ENCODE data around the gene TAS2R39.
A peak's percentile ranks its signal among the peaks of the same experiment; 100 is the strongest.
"Not testable (repeated sequence)": the region's sequence is repeated elsewhere in the genome, so short reads cannot be mapped to it uniquely, and the experiment has no call there.

The TAS2R39 gene

DNA sequence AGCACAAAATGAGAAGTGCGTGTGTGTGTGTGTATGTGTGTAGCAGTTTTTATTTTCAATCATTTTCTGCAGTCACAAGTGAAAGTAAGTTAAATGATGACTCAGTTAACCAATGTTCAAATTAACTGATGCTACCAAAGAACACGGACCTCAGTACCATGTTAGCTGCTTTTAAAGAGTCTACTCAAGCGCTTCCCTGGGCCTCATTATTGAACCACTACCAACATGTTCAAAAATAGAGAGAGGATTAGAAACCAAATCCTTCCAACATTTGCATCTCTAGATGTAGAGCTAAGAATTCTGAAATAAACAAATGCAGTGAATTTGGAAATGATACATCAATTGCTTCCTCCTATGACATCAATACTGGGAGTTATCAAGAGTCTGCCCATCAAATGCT lies at the start of gene TAS2R39:
Gene TAS2R39, plus strand, starts transcription at position 396 of the 400 bp plus-strand sequence. Its CDS starts 0 bp downstream, at position 396.
- DNase-seq, result no peak

DNA sequence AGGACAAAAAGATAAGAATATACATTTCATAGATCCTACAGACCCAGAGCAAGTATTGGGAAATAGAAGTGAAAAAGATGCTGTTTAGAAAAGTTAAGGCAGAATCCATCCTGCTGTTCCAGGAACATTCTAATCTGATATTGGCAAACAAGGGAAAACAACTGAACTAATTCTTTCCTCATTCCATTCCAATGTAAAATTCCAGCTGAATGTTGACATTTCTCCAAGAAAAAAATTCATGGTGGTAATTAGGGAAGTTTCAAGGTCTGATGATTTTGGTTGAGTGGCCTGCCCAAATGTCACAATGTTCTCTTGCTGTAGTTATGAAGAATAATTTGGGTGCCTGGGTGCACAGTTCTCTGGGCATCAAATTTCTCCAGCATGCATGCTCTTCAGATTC lies 36.1 kb upstream of the TAS2R39 start:
- no peak for DNase-seq

DNA sequence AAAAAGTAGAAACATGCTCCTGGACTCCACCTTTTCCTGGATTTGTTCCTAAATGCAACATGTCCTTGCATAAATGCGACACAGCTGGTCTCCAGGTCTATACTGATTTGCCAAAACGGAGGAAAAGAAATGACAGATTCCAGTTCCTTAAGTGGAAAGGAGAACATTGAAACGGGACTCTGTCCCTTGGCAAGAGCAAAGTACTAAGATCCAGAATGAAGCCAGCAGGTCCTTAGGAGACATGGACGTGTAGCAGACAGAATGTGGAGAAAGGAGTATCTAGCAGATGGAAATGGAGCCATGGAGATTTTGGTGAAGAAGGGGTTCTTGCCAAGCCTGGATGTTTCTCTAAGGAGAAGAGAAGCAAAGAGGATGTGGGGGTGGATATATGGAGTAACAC lies 35.2 kb upstream of the TAS2R39 start:
- DNase-seq, result no peak

DNA sequence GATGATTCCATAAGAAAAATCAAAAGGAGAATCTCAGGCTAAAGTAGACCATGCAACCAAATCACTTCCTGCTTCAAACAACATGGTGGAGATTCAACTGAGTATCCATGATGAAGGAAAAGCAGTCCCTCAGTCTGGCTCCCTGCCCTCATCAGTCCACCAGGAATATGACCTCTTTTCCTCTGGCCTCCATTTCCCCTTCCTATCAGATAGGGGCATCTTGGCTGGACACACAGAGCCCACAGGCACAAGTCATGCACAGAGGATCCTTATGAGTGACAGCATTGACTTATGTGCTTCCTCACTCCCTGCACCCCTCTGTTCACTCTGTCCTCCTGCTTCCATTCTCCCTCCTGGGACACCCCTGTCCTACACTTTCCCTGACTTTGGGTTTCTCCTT lies 34.6 kb upstream of the TAS2R39 start:
- DNase-seq, result no peak

DNA sequence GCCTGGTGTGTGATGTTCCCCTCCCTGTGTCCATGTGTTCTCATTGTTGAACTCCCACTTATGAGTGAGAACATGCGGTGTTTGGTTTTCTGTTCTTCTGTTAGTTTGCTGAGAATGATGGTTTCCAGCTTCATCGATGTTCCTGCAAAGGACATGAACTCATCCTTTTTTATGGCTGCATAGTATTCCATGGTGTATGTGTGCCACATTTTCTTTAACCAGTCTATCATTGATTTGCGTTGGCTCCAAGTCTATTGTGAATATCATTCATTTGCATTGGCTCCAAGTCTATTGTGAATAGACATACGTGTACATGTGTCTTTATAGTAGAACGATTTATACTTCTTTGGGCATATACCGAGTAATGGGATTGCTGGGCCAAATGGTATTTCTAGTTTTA lies 32.5 kb upstream of the TAS2R39 start:
- DNase-seq, result not testable (repeated sequence)

DNA sequence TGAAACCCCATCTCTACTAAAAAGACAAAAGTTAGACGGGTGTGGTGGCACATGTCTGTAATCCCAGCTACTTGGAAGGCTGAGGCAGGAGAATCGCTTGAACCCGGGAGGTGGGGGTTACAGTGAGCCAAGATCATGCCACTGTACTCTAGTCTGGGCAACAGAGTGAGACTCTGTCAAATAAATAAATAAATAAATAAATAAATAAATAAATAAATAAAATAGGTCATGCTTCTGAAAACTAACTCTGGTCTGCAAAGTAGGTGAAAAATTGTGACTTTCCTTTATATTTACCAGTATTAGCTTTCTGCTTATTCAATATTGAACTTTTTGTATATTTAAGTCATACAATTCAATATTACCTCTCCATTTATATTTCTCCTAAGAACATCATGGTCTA lies 24.6 kb upstream of the TAS2R39 start:
- DNase-seq, result not testable (repeated sequence)

DNA sequence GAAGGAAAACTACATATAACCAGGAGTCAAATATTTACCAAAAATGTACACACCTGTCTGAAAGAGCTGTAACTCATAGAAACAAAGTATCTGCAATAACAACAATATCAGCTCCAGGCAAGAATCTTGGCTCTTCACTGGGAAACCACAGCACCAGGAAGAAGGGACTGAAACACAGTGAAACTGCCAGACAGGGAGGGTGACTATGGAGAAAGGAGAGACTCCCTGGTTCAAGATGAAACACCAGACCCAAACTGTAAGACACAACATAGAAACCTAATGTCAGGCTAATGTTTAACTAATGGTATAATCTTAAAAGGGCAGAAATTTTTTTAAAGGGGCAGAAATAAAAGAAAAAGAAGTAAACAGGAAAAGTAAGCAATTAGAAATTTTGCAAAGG lies 11.5 kb upstream of the TAS2R39 start:
- no peak for DNase-seq

DNA sequence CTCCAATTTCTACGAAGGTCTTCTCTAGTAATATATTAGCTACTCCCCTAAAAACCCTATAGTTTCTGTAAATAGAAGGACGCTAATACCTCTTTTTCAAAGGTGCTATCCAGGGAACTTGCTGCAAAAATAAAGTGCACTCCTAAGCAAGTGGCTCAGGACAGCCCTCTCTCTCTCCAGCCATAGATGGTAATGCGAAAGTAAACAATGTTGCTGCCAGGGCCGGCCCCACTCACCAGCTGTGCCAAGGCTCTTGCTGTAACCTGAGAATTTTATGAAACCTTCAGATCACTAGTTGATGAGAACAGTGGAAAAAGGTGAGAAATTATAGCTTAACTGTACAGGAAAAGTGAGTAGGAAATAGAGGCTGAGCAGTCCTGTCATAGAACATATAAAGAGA lies 10.9 kb upstream of the TAS2R39 start:
- no peak for DNase-seq

DNA sequence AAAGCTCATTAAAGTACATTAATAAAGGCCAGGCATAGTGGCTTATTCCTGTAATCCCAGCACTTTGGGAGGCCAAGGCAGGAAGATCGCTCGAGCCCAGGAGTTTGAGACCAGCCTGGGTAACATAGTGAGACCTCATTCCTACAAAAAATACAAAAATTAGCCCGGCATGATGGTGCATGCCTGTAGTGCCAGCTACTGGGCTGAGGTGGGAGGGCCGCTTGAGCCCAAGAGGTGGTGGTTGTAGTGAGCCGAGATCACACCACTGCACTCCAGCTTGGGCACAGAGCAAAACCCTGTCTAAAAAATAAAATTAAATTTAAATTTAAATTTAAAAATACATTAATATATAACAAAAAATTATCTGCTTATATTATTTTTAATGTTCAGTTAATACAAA lies 7.1 kb upstream of the TAS2R39 start:
- DNase-seq, result no peak

DNA sequence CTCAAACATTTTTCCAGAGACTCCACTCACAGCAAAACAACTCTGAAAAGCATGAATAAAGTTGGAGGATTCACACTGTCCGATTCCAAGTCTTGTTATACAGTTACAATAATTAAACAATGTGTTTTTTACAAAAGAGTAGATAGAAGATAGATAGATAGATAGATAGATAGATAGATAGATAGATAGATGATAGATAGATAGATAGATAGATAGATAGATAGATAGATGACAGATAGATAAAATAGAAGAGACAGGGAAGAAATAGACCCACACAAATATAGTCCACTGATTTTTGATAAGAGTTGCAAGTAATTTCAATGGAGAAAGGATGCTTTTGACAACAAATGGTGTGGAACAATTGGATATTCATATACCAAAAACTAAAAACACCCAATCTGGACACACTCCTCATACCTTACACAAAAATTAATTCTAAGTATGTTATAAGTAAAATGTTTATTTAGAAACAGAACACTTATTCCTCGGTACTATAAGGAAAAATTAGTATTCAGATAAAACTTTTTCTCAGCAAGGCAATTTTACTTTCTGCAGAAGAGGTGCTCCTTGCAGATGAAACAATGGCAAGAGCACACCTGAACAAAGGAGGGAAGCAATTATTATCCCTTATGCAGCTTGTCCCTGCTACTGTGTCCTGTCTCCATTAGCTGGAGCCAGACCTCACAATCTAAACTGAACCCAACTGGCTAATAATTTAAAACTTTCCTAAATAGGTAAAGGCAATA lies 5.7 kb upstream of the TAS2R39 start:
- no peak for DNase-seq

DNA sequence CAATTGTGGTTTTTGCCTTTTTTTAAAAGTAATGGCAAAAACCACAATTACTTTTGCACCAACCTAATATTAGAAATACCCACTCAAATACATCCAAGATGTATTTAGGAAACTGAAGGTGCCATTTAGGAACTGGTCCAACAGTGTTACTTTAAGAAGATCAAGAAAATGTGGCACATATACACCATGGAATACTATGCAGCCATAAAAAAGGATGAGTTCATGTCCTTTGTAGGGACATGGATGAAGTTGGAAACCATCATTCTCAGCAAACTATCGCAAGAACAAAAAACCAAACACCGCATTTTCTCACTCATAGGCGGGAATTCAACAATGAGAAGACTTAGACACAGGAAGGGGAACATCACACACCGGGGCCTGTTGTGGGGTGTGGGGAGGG lies 2.4 kb upstream of the TAS2R39 start:
- DNase-seq, result not testable (repeated sequence)

DNA sequence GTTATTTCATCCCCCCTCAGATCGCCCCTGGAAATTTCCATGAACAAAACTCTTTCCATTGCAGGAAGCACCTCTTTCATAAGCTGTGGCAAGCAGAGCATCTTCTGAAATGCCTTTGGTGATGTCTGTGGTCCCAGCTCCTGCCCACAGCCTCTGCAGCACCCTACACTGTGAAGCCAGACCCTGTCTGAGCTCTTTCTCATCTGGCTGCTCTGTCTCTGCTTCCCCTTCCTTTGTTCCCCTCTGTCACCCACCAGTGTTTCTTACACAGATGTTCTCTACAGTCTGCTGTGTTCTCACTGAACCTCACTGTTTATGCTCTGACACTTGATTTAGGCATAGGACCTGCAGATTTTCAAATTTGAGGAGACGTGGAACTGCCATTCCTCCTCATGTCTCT lies 1.9 kb upstream of the TAS2R39 start:
- no peak for DNase-seq

DNA sequence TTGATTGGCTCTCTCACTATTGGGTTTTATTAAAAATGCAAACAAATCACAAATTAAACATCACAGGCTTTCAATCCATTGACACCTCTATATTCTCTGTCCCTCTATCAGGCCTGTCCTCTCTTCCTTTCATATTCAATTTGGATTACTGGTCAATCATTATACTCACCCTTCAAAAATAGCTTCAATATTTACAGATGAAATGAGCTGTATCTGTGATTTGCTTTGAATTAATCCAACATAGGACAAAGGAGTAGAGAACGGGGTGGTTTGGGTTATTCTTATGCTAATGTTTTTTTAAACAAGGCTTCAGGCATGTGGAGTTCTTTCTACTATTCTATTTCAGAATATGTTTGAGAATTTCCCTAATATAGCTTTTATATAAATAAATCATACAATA lies 2.3 kb downstream of the TAS2R39 start:
- no peak for DNase-seq

DNA sequence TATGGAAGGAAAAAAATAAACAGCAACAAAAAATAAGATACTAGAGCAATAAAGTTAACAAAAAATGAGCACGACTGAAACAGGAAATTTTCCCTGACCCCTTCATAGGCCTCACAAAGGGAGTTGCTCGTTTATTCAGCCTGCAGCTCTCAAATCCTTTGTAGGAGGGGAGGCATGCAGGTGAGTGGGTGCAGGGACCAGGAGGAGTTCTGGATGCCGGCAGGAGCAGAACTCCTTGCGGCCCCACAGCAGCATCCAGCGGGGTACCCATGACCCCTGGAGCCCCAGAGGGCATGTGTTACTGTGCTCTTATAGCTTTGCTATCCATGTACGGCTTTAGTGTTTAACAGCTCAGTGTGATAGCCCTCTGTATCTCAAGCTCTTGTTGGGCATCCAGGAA lies 5.8 kb downstream of the TAS2R39 start:
- DNase-seq, result no peak

DNA sequence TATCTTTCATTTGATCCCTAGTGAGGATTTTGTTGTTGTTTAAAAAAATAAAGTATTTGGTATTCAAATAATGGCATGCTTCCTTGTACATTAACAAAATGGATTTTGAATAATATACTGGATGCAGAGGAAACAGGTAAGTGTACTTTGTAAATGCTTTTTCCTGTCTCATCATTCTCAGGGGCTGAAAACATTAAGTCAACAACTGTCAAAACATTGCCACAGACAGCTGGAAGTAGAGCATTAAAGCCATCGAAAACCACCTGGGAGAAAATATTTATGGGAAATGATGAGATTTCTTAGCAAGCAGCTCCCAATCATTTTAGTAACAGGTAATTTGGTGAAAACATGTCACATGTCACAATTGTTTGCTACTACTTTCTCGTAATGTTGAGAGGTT lies 10.7 kb downstream of the TAS2R39 start:
- no peak for DNase-seq

DNA sequence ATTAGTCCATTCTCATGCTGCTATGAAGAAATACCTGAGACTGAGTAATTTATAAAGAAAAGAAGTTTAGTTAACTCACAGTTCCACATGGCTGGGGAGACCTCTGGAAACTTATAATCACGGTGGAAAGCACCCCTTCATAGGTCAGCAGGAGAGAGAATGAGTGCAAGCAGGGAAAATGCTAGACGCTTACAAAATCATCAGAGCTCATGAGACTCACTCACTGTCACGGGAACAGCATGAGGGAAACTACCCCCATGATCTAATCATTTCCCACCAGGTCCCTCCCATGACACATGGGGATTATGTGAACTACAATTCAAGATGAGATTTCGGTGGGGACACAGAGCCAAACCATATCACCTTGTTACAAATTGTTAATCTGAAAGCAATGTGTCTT lies 15.8 kb downstream of the TAS2R39 start:
- no peak for DNase-seq

DNA sequence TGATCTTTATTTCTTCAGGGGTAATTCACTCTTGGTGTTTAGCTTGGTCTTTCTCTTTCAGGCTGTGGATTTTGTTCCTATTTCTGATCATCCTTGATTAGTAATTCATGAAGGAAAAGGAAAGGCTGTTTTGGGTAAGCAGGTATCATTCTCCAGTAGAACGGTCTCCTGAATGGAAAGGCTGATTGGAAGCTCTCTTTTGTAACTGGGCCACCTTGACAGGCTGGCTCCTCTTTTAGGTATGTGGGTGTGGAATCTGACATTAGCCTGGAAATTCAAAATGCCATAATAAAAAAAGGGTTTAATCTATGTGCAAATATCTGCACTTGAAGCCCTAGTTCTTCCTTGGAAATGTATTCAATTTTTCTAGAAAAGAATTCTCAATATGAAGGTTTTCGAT lies 18.9 kb downstream of the TAS2R39 start:
- DNase-seq, result no peak

DNA sequence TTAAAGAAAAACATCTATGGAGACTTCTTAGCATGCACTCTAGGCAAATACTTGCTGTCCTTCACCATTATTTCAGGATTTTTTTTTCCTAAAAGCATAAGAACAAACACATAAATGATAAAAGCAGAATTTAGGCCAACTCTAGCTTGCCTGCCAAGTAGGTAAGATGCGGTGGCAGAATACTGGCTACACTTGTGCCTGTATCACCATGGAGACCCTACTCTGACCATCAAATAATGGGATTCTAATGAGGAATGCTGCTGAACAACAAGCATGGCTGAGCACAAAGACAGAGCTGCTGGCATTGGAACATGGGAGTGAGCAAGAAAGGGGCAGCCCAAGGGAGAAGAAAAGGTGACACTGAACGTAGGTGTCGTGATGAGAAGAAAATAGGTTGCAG lies 20.2 kb downstream of the TAS2R39 start:
- DNase-seq, result no peak

DNA sequence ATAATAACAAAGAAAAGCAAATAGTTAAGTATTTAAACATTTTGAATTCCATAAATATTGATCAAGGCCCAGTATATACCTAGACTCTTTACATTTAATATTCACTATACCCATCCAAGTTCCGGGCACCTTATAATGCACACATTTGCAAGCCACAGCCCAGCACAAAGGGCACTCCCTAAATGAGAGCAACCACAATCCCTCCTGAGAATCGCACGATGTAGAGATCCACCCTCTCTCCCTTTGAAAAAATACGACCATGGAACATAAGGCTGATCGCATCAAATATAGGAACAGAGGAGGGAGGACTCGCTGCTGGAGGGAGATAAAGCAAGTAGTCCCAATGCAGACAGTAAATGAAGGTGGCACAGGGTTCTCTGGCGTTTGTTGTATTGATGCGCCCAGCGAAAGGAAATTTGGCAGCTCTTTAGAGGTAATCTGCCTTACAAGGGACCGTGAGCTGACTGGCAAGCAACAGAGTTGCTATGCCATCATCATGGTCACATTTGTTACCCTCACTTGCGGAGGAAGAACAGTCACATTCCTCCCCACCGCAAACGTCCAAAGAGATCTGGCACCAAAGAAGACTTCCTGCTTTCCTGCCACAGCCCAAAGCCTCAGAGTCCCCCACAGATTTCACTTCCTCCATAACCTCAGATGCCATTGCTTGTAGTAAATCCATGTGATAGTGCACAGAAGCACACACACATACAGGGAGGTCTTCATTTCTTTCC lies 22.5 kb downstream of the TAS2R39 start:
- no peak for DNase-seq

DNA sequence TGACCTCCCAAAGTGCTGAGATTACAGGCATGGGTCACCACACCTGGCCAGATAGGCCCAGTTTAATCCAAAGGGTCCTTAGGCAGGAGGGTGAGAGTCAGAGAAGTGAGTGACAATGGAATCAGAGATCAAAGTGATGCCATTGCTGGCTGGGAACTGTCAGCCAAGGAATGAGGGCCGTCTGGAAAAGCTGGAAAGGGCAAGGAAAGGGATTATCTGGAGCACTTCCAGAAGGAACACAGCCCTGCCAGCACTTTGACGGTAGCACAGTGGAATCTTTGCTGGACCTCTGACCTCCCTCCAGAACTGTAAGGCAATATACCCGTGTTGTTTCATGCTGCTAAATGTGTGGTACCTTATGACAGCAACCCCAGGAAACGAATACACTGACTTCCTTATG lies 27.3 kb downstream of the TAS2R39 start:
- no peak for DNase-seq

DNA sequence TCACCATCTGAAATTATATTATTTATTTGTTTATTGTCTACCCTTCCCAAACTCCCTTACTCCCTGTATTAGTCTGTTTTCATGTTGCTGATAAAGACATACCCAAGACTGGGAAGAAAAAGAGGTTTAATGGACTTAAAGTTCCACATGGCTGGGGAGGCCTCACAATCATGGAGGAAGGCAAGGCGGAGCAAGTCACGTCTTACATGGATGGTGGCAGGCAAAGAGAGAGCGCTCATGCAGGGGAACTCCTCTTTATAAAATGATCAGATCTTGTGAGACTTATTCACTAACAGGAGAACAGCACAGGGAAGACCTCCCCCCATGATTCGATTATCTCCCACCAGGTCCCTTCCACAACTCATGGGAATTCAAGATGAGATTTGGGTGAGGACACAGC lies 30.3 kb downstream of the TAS2R39 start:
- not testable (repeated sequence) for DNase-seq

DNA sequence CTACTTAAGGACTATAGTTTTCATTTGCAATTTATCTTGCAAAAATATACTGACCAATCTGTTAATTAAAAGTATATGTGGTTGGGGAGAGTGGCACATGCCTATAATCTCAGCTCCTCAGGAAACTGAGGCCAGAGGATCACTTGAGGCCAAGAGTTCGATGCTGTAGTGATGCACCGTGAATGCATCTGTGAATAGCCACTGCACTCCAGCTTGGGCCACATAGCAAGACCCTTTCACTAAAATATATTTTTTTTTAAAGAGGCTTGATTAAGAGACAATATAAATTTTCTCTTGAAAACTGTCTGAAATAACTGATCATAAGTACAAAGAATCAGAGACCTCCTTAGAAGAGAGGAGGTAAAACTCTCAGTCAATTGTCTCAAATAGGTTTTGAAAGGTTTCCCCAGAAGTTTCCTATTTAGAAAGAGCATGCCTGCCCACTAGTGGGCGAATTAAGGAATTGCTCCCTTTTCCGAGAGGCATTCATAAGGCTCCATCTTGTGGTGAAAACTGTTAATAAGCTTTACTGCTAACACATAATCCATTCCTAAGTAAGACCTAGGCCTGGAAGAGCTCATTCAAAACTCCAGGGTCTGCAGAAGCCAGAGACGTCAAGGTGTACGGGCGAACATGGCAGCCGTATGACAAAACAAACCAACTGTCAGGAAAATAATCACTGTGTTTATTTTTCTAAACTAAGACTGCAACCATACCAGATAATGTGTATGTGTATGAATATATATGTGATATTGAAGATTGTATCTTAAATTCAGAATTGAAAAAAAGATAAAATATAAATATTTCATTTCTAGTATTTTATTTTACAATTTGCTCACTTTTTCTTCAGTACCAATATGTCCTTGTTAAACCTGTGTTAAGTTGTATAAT lies 31.8 kb downstream of the TAS2R39 start:
- peak; percentile 60 for DNase-seq

DNA sequence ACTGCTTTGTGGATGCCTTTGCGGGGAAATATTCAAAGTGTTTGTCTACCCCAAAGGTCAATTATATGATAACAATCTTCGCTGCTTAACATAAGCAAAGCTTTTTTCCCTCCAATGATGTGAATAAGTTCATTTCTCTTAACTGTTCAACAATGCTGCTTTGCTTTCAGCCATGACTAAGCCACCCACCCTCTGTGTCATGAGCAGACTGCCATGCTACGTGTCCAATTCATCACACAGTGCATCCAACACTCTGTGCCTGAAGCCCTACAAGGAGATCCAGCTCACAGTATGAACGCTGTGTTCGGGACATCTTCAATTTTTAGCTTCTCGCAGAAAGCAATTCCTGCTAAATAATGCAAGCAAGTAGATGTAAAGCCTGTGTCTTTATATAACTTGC lies 32.9 kb downstream of the TAS2R39 start:
- DNase-seq, result no peak

DNA sequence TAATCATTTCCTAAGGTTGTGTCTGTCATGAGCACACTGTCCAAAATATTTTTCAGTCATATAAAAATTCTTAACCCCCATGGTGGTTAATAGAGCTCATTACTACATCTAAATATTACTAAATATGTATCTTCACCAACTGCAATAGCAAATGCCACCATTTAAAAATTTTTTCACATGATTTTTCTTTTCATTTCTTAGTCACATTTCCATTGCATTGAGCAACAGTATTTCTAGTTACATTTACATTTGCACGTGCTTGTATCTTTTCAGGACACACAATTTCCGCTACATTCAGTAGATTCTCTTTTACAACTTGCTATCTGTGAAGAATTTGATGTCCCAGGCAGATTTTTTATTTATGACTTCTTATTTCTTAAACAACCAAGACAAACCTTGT lies 33.5 kb downstream of the TAS2R39 start:
- no peak for DNase-seq
